ENCODE data around the gene FHIT.

- TF ChIP-seq POLR2AphosphoS5 (IDR thresholded peaks at IDR 0.05): no peak
- no peak for TF ChIP-seq POLR2A (IDR thresholded peaks at IDR 0.05)
- TF ChIP-seq CTCF (IDR thresholded peaks at IDR 0.05): no peak
These were observed 1097.8 kb downstream of the FHIT start for GRCh38 chr3:60153221-60153999.
